PC-3 (cell line): ENCODE data around the gene GPC3.

ENCODE experiments used
- CTCF ChIP-seq: fragments of 300-600 bp; sonication (generic); conservative IDR thresholded peaks from 2 replicates; pipeline ENCODE4 v1.5.1; 2017; ENCODE audit warnings: antibody characterized with exemption, low read depth, mild to moderate bottlenecking, low read length
- EZH2 ChIP-seq: fragments of 300-600 bp; sonication (generic); IDR thresholded peaks from one replicate; pipeline ENCODE4 v1.6.1; 2017; ENCODE audit warnings: antibody characterized with exemption, mild to moderate bottlenecking, low read length; ENCODE audit not compliant: unreplicated experiment
- EZH2phosphoT487 ChIP-seq: fragments of 300-600 bp; sonication (generic); IDR thresholded peaks from 2 replicates; pipeline ENCODE4 v1.6.1; 2018; ENCODE audit warnings: mild to moderate bottlenecking, antibody characterized with exemption, low read length, borderline replicate concordance

GRCh38 chrX:133648594-133648993 lies 336.8 kb downstream of the GPC3 start:
- no peak for TF ChIP-seq CTCF
- TF ChIP-seq EZH2, result no peak
- no peak for TF ChIP-seq EZH2phosphoT487
